SU-DHL-6 (cell line): ENCODE results near the gene AMY1C.

Source experiments
- H2AFZ ChIP-seq: fragments of 200-600 bp; sonication (generic); 2 replicates; pipeline ENCODE4 v1.6.1; 2014; ENCODE audit warnings: low read depth, mild to moderate bottlenecking, moderate library complexity, mixed read lengths, antibody characterized with exemption, low read length; ENCODE audit not compliant: severe bottlenecking
- H3F3A ChIP-seq: fragments of 200-600 bp; shearing (Covaris generic); 2 replicates; pipeline ENCODE4 v1.6.0; 2016; ENCODE audit warnings: antibody characterized with exemption, mild to moderate bottlenecking; ENCODE audit not compliant: insufficient read depth
- H3K27ac ChIP-seq: fragments of 200-600 bp; sonication (generic); 2 replicates; pipeline ENCODE4 v1.5.1; 2016; ENCODE audit warnings: low read depth, mild to moderate bottlenecking, low read length, moderate library complexity, mixed read lengths
- H3K27me3 ChIP-seq: fragments of 200-600 bp; sonication (generic), shearing (Covaris generic); 2 replicates; pipeline ENCODE4 v1.6.0; 2014; ENCODE audit warnings: mild to moderate bottlenecking, low read length
- H3K36me3 ChIP-seq: fragments of 200-600 bp; sonication (generic); 2 replicates; pipeline ENCODE4 v1.6.1; 2014; ENCODE audit warnings: mild to moderate bottlenecking, low read length, mixed read lengths
- H3K4me2 ChIP-seq: fragments of 300-600, 200-600 bp; shearing (Covaris generic), sonication (generic); 2 replicates; pipeline ENCODE4 v1.6.0; 2014; ENCODE audit warnings: low read length, low read depth, mild to moderate bottlenecking; ENCODE audit not compliant: poor library complexity, severe bottlenecking
- H3K4me3 ChIP-seq: fragments of 200-600 bp; sonication (generic); 2 replicates; pipeline ENCODE4 v1.5.1; 2014; ENCODE audit warnings: antibody characterized with exemption, low read length, mild to moderate bottlenecking, mixed read lengths; ENCODE audit not compliant: insufficient read depth, poor library complexity, severe bottlenecking
- H3K79me2 ChIP-seq: fragments of 200-600 bp; sonication (generic); 2 replicates; pipeline ENCODE4 v1.6.1; 2014; ENCODE audit warnings: mild to moderate bottlenecking, low read length, moderate library complexity; ENCODE audit not compliant: insufficient read depth
- H3K9ac ChIP-seq: fragments of 200-600 bp; sonication (generic); 2 replicates; pipeline ENCODE4 v1.7.0; 2014; ENCODE audit warnings: mild to moderate bottlenecking, low read length
- H3K9me2 ChIP-seq: fragments of 200-600 bp; sonication (generic); replicated peaks from 2 replicates; pipeline ENCODE4 v1.6.1; 2014; ENCODE audit warnings: low read length; ENCODE audit not compliant: insufficient read depth
- H3K9me3 ChIP-seq: fragments of 200-600 bp; sonication (generic); 2 replicates; pipeline ENCODE4 v1.6.1; 2014; ENCODE audit warnings: low read length, mixed read lengths; ENCODE audit not compliant: insufficient read depth
- H4K20me1 ChIP-seq: fragments of 200-600 bp; sonication (generic); 2 replicates; pipeline ENCODE4 v1.6.1; 2014; ENCODE audit warnings: low read depth, mild to moderate bottlenecking, antibody characterized with exemption, low read length, moderate library complexity, mixed read lengths
- CTCF ChIP-seq: fragments of 200-600 bp; sonication (generic); IDR thresholded peaks from one replicate; pipeline ENCODE4 v1.5.1; 2017; ENCODE audit warnings: antibody characterized with exemption, mild to moderate bottlenecking, low read length, moderate library complexity; ENCODE audit not compliant: insufficient read depth, poor library complexity, severe bottlenecking
- EZH2phosphoT487 ChIP-seq: fragments of 200-600 bp; sonication (generic), shearing (Covaris generic); conservative IDR thresholded peaks from 2 replicates; pipeline ENCODE4 v1.6.1; 2018; ENCODE audit warnings: mild to moderate bottlenecking, antibody characterized with exemption, low read length, moderate library complexity, mixed read lengths

AMY1C gene

GRCh38 chr1:103790172-103790571, 40.5 kb downstream of the AMY1C start:
- H3K36me3 ChIP-seq = no peaks in the 10 kb centered on the region
- H3K4me3 ChIP-seq = no peak overlapping the region
- no peak overlapping the region for H3K4me2 ChIP-seq
- H3K9ac ChIP-seq = no peak overlapping the region
- H3K9me3 ChIP-seq = no peaks in the 10 kb centered on the region
- no peaks in the 10 kb centered on the region for H3K79me2 ChIP-seq
- no peak overlapping the region for H2AFZ ChIP-seq
- no peak overlapping the region for H3K27ac ChIP-seq
- no peak for TF ChIP-seq EZH2phosphoT487
- no peak for TF ChIP-seq CTCF
- no peaks in the 10 kb centered on the region for H3K9me2 ChIP-seq
- no peaks in the 10 kb centered on the region for H3K27me3 ChIP-seq
- H4K20me1 ChIP-seq = no peaks in the 10 kb centered on the region
- no peaks in the 10 kb centered on the region for H3F3A ChIP-seq
